VCaP (cell line): Measurements from ENCODE around the gene NRAS.

Experiments
- H3K27ac ChIP-seq: fragments of 450-650 bp; 2 replicates; pipeline ENCODE4 v1.5.1; 2017
- CTCF ChIP-seq: fragments of 450-650 bp; conservative IDR thresholded peaks from 2 replicates; pipeline ENCODE4 v1.5.1; 2017; ENCODE audit warnings: mild to moderate bottlenecking, moderate library complexity

The NRAS gene

GRCh38 chr1:114710360-114710759, 6.2 kb downstream of the NRAS start:
- TF ChIP-seq CTCF = no peak
- H3K27ac ChIP-seq = no peak overlapping the region

GRCh38 chr1:114707604-114708003, 9.0 kb downstream of the NRAS start:
- no peak for TF ChIP-seq CTCF
- no peak overlapping the region for H3K27ac ChIP-seq

GRCh38 chr1:114703242-114703641, 13.3 kb downstream of the NRAS start:
- no peak overlapping the region for H3K27ac ChIP-seq
- TF ChIP-seq CTCF = no peak

GRCh38 chr1:114702737-114703136, 13.8 kb downstream of the NRAS start:
- H3K27ac ChIP-seq = no peak overlapping the region
- no peak for TF ChIP-seq CTCF

GRCh38 chr1:114701931-114702330, 14.6 kb downstream of the NRAS start:
- H3K27ac ChIP-seq = no peak overlapping the region
- TF ChIP-seq CTCF = no peak

GRCh38 chr1:114700036-114700600, 16.5 kb downstream of the NRAS start:
- TF ChIP-seq CTCF = no peak
- no peak overlapping the region for H3K27ac ChIP-seq

GRCh38 chr1:114696810-114697209, 19.8 kb downstream of the NRAS start:
- H3K27ac ChIP-seq = no peak overlapping the region
- no peak for TF ChIP-seq CTCF
